IMR-90 (cell line): ENCODE results near the gene MICAL1. TPM values are rescaled to one million over a fixed set of nuclear protein-coding genes. Genes with fewer than 3 reads are reported as not detected.

ENCODE experiments used
- ATAC-seq: fragments of 200-7000 bp; cut with Tn5 transposase; 2 replicates; pipeline ENCODE4 v1.9.1; 2020; ENCODE audit warnings: low read depth, mild to moderate bottlenecking, moderate library complexity
- BruUV-seq: library from RNA; stranded (reverse); fragments of 400-500 nt; replicated peaks from 2 replicates; lab custom pipeline; 2021; lab: Mats Ljungman, UMichigan
- CTCF ChIA-PET: fragments of 300-600 bp; formaldehyde crosslinking; extraction: SDS; loops from one replicate; lab custom pipeline; 2021; ENCODE audit warnings: antibody characterized with exemption; lab: Yijun Ruan, JAX
- POLR2A ChIA-PET: fragments of 300-600 bp; sonication (Branson Sonifier 250); formaldehyde crosslinking; loops from one replicate; lab custom pipeline; 2022; ENCODE audit warnings: antibody characterized with exemption; ENCODE audit not compliant: unreplicated experiment; lab: Charles Lee
- DNase-seq: peaks from one replicate; pipeline ENCODE4 v3.0.0; 2013
- H2AFZ ChIP-seq: replicated peaks from 2 replicates; pipeline ENCODE3; 2013; ENCODE audit warnings: low read length, mild to moderate bottlenecking; ENCODE audit not compliant: poor library complexity
- H2AK5ac ChIP-seq: 2 replicates; pipeline ENCODE4 v1.6.1; 2013; ENCODE audit warnings: low read depth, low read length, inconsistent platforms
- H2AK9ac ChIP-seq: replicated peaks from 2 replicates; pipeline ENCODE3; 2013; ENCODE audit warnings: mild to moderate bottlenecking, low read depth, low read length, moderate library complexity; ENCODE audit not compliant: poor library complexity
- H2BK120ac ChIP-seq: 2 replicates; pipeline ENCODE4 v1.6.1; 2013; ENCODE audit warnings: low read depth, low read length, inconsistent platforms
- H2BK15ac ChIP-seq: 3 replicates; pipeline ENCODE4 v1.6.1; 2013; ENCODE audit warnings: low read depth, low read length, inconsistent platforms
- H2BK20ac ChIP-seq: 2 replicates; pipeline ENCODE4 v1.6.1; 2013; ENCODE audit warnings: low read depth, mild to moderate bottlenecking, inconsistent platforms, low read length, moderate library complexity
- H2BK5ac ChIP-seq: 2 replicates; pipeline ENCODE4 v1.6.1; 2013; ENCODE audit warnings: mild to moderate bottlenecking, low read depth, low read length, inconsistent platforms; ENCODE audit not compliant: poor library complexity, severe bottlenecking
- H3K14ac ChIP-seq: replicated peaks from 2 replicates; pipeline ENCODE4 v1.6.1; 2013; ENCODE audit warnings: low read depth, low read length, inconsistent platforms
- H3K18ac ChIP-seq: 2 replicates; pipeline ENCODE4 v1.6.1; 2013; ENCODE audit warnings: low read depth, low read length, control low read depth
- H3K23ac ChIP-seq: 2 replicates; pipeline ENCODE4 v1.6.1; 2013; ENCODE audit warnings: low read depth, low read length, inconsistent platforms
- H3K27ac ChIP-seq: 2 replicates; pipeline ENCODE4 v1.5.1; 2013; ENCODE audit warnings: mild to moderate bottlenecking, control low read depth, low read length; ENCODE audit not compliant: insufficient read depth
- H3K27me3 ChIP-seq: 2 replicates; pipeline ENCODE4 v1.6.1; 2013; ENCODE audit warnings: low read length; ENCODE audit not compliant: control insufficient read depth, insufficient read depth
- H3K36me3 ChIP-seq: 2 replicates; pipeline ENCODE4 v1.6.1; 2013; ENCODE audit warnings: low read length, mixed read lengths; ENCODE audit not compliant: control insufficient read depth, insufficient read depth
- H3K4ac ChIP-seq: 2 replicates; pipeline ENCODE4 v1.6.1; 2013; ENCODE audit warnings: low read depth, low read length, inconsistent platforms
- H3K4me1 ChIP-seq: 2 replicates; pipeline ENCODE4 v1.6.1; 2013; ENCODE audit warnings: low read length, mixed read lengths; ENCODE audit not compliant: control insufficient read depth, insufficient read depth
- H3K4me2 ChIP-seq: 2 replicates; pipeline ENCODE4 v1.6.1; 2013; ENCODE audit warnings: low read depth, mild to moderate bottlenecking, control low read depth, low read length, moderate library complexity
- H3K4me3 ChIP-seq: 2 replicates; pipeline ENCODE4 v1.5.1; 2013; ENCODE audit warnings: low read depth, mild to moderate bottlenecking, control low read depth, low read length, moderate library complexity; ENCODE audit not compliant: insufficient read depth
- H3K56ac ChIP-seq: 2 replicates; pipeline ENCODE4 v1.6.1; 2013; ENCODE audit warnings: low read length, inconsistent platforms; ENCODE audit not compliant: insufficient read depth; ENCODE audit errors: extremely low read depth
- H3K79me1 ChIP-seq, 2 experiments: 2 replicates each; pipeline ENCODE4 v1.6.1; 2013; ENCODE audit warnings: low read length in 2 of 2, inconsistent platforms in 1 of 2, low read depth in 1 of 2
- H3K9ac ChIP-seq: 2 replicates; pipeline ENCODE4 v1.6.1; 2013; ENCODE audit warnings: low read depth, low read length, control low read depth
- H3K9me1 ChIP-seq: 2 replicates; pipeline ENCODE4 v1.6.1; 2013; ENCODE audit warnings: low read length, inconsistent platforms; ENCODE audit not compliant: insufficient read depth
- H3K9me3 ChIP-seq: 2 replicates; pipeline ENCODE4 v1.6.1; 2013; ENCODE audit warnings: low read length; ENCODE audit not compliant: control insufficient read depth, insufficient read depth
- H4K20me1 ChIP-seq: 2 replicates; pipeline ENCODE4 v1.6.1; 2013; ENCODE audit warnings: low read length, inconsistent platforms; ENCODE audit not compliant: insufficient read depth
- H4K5ac ChIP-seq: 2 replicates; pipeline ENCODE4 v1.6.1; 2013; ENCODE audit warnings: mild to moderate bottlenecking, low read depth, low read length, control low read depth
- H4K8ac ChIP-seq, 2 experiments: 2 replicates each; pipeline ENCODE4 v1.6.1; 2013; ENCODE audit warnings: low read depth in 2 of 2, low read length in 2 of 2, control low read depth in 1 of 2, inconsistent platforms in 1 of 2
- H4K91ac ChIP-seq: 2 replicates; pipeline ENCODE4 v1.6.1; 2013; ENCODE audit warnings: low read depth, low read length, inconsistent platforms; ENCODE audit not compliant: insufficient read depth
- MAFK ChIP-seq: IDR thresholded peaks from 2 replicates; pipeline ENCODE4 v1.6.1; 2012; ENCODE audit warnings: low read depth, low read length, improper control_type of control experiment
- NFE2L2 ChIP-seq: fragments of 150-350 bp; IDR thresholded peaks from 2 replicates; pipeline ENCODE4 v1.6.1; 2016; ENCODE audit warnings: low read depth, mild to moderate bottlenecking, low read length
- RCOR1 ChIP-seq: IDR thresholded peaks from 2 replicates; pipeline ENCODE4 v1.6.1; 2012; ENCODE audit warnings: mild to moderate bottlenecking, low read length, improper control_type of control experiment; ENCODE audit not compliant: insufficient replicate concordance
- RFX5 ChIP-seq: IDR thresholded peaks from 2 replicates; pipeline ENCODE4 v1.8.0; 2012; ENCODE audit warnings: low read depth, mild to moderate bottlenecking, low read length, moderate library complexity
- WGBS, 2 experiments: methylation state at CpG; one replicate each; pipeline versions ENCODE4 v1.1.5 to v1.1.7; 2013; ENCODE audit warnings: missing lambda C conversion rate in 2 of 2; ENCODE audit not compliant: insufficient read length in 1 of 2; ENCODE audit errors: extremely low coverage in 2 of 2; 5-methylcytosine and 5-hydroxymethylcytosine counted together
- dilution Hi-C: fragments of 300-500 bp; cut with HindIII; formaldehyde crosslinking; loops from one replicate; pipeline ENCODE4 v1.14.3; 2018; ENCODE audit warnings: low sequenced_read_pairs; ENCODE audit not compliant: unreplicated experiment
- in situ Hi-C: fragments of 300-500 bp; cut with MboI; formaldehyde crosslinking; loops from 3 replicates; pipeline ENCODE4 v1.14.3; 2019; ENCODE audit warnings: low sequenced_read_pairs, inconsistent platforms, mixed read lengths
- intact Hi-C: fragments of 100-400 bp; cut with micrococcal nuclease; formaldehyde crosslinking; loops from 2 replicates; pipeline ENCODE4 v1.10.0; 2022
- polyA plus RNA-seq, 3 experiments: library from polyadenylated mRNA; depleted of rRNA; stranded (reverse); fragments of >200 nt; gene quantifications; 2 replicates each; pipeline ENCODE4 v1.2.3, GENCODE V29; 2012; ENCODE audit warnings: low replicate concordance in 1 of 3
- total RNA-seq: library from RNA; depleted of rRNA; stranded (reverse); fragments of >200 nt; gene quantifications from 2 replicates; pipeline ENCODE4 v1.2.3, GENCODE V29; 2012

Gene MICAL1
- total and polyA plus RNA-seq, 2 of the 4 experiments (the other 2 are of a cell fraction) = 30.5 to 57.1 TPM

- in situ Hi-C loops (no loop called here), intact Hi-C loops (no loop called here), dilution Hi-C loops (no loop called here)
- H3K9ac ChIP-seq = no peak overlapping the region
- H2AFZ ChIP-seq = no peak overlapping the region
- no peaks in the 10 kb centered on the region for H3K79me1 ChIP-seq
- WGBS, 2 experiments = no CpG with 5 or more reads among the region's 1 CpG
- no peaks in the 10 kb centered on the region for H3K36me3 ChIP-seq
- no peak overlapping the region for H2BK15ac ChIP-seq
- no peak overlapping the region for H4K8ac ChIP-seq
- H3K56ac ChIP-seq = no peak overlapping the region
- no peak overlapping the region for H3K14ac ChIP-seq
- H3K23ac ChIP-seq = no peak overlapping the region
- ATAC-seq = no peak
- CTCF ChIA-PET = interaction anchor here (0.6 to 0.8 kb wide), 2 partner anchors 24 to 376 kb away, joined by 3 to 7 read pairs; no protein-coding TSS in a partner anchor
- no peak overlapping the region for H4K5ac ChIP-seq
- no peak overlapping the region for H2BK20ac ChIP-seq
- H3K27ac ChIP-seq = no peak overlapping the region
- peaks cover 4% of the 10 kb centered on the region for H3K27me3 ChIP-seq
- H3K9me3 ChIP-seq = no peaks in the 10 kb centered on the region
- BruUV-seq = no TSS peak
- no peak overlapping the region for H3K4ac ChIP-seq
- no peak overlapping the region for H3K18ac ChIP-seq
- H2AK9ac ChIP-seq = no peak overlapping the region
- no peak overlapping the region for H2AK5ac ChIP-seq
- no peak overlapping the region for H4K91ac ChIP-seq
- DNase-seq = no peak
- H3K4me2 ChIP-seq = no peak overlapping the region
- no peaks in the 10 kb centered on the region; the same call in 1 of the 2 replicates for H3K4me1 ChIP-seq
- POLR2A ChIA-PET = no interaction called here
- no peak overlapping the region for H2BK120ac ChIP-seq
- H3K9me1 ChIP-seq = no peaks in the 10 kb centered on the region
- no peak for TF ChIP-seq RFX5
- TF ChIP-seq NFE2L2 = no peak
- TF ChIP-seq RCOR1 = no peak
- TF ChIP-seq MAFK = peak; percentile 62
- no peaks in the 10 kb centered on the region for H4K20me1 ChIP-seq
- H2BK5ac ChIP-seq = no peak overlapping the region
- no peak overlapping the region for H3K4me3 ChIP-seq
Measured at GRCh38 chr6:109421184-109421583, 34.4 kb downstream of the MICAL1 start.
